Mononuclear cell (primary cell): ENCODE results near the gene MKX. TPM values are rescaled to one million over a fixed set of nuclear protein-coding genes. Genes with fewer than 3 reads are reported as not detected.

ENCODE experiments used
- H3K27me3 ChIP-seq: 2 replicates; pipeline ENCODE4 v1.6.0; 2011; ENCODE audit warnings: low read length, control low read depth; ENCODE audit not compliant: insufficient read depth
- H3K4me1 ChIP-seq: 2 replicates; pipeline ENCODE4 v1.5.1; 2011; ENCODE audit warnings: mild to moderate bottlenecking, low read length, control low read depth; ENCODE audit not compliant: insufficient read depth
- H3K4me3 ChIP-seq: 2 replicates; pipeline ENCODE4 v1.5.1; 2011; ENCODE audit warnings: mild to moderate bottlenecking, low read length, moderate library complexity
- H3K9me3 ChIP-seq: 2 replicates; pipeline ENCODE4 v1.5.1; 2011; ENCODE audit warnings: low read depth, mild to moderate bottlenecking, control low read depth, low read length
- total RNA-seq: library from RNA; depleted of rRNA; stranded (reverse); fragments of >200 nt; gene quantifications from one replicate; pipeline ENCODE4 v1.2.3, GENCODE V29; 2012

Gene MKX
- total RNA-seq, 1 donor: not detected

- no peak overlapping the region for H3K4me3 ChIP-seq
- H3K27me3 ChIP-seq: peaks cover 18% of the 10 kb centered on the region
- no peaks in the 10 kb centered on the region for H3K9me3 ChIP-seq
- no peaks in the 10 kb centered on the region for H3K4me1 ChIP-seq
These were observed 28.4 kb downstream of the MKX start for GRCh38 chr10:27717224-27717623.

DNA sequence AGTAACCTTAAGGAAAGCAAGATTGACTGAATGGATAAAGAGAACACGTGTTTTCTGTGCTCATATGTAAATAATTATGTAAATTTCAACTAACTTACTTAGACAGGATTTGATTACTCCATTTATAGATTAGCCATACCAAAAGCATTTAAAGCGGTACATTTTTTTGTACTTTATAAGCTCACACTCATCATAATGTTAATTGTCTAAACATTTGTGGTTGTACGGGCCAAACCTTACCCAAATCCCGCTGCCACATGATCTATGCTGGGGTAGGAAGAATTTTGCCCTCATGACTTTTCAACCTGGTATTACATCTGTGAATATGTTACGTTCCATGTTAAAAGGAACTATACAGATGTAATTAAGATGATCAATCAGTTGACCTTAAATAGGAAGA is 29.1 kb downstream of the MKX start:
- no peaks in the 10 kb centered on the region for H3K9me3 ChIP-seq
- peaks cover 18% of the 10 kb centered on the region for H3K27me3 ChIP-seq
- H3K4me3 ChIP-seq: no peak overlapping the region
- no peaks in the 10 kb centered on the region for H3K4me1 ChIP-seq

DNA sequence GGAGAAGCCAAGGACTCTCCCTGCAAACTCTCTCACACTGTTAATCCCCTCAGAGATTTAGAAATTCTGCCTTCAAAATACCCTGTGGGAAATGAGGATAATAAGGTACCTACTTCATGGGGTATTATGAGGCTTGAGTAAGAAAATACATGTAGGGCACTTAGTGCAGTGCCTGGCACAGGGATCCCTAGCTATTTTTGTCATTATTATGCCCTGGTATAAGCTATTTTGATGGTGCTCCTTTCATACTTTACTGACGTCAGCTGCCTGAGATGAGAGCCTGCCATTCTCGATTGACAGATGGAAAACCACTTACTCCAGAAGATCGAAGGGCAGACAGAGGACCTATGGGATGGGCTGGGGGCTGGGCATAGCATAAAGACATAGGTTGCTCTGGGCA is 30.1 kb downstream of the MKX start:
- Histone ChIP-seq H3K4me1 (no peaks in the 10 kb centered on the region), H3K4me3 (no peak overlapping the region), H3K27me3 (peaks cover 11% of the 10 kb centered on the region), H3K9me3 (no peaks in the 10 kb centered on the region)

GRCh38 chr10:27714349-27714748 is 31.3 kb downstream of the MKX start:
- no peak overlapping the region for H3K4me3 ChIP-seq
- no peaks in the 10 kb centered on the region for H3K9me3 ChIP-seq
- no peaks in the 10 kb centered on the region for H3K4me1 ChIP-seq
- H3K27me3 ChIP-seq: peaks cover 9% of the 10 kb centered on the region

GRCh38 chr10:27713941-27714340 is 31.7 kb downstream of the MKX start:
- Histone ChIP-seq H3K4me1 (no peaks in the 10 kb centered on the region), H3K9me3 (no peaks in the 10 kb centered on the region), H3K27me3 (peaks cover 4% of the 10 kb centered on the region), H3K4me3 (no peak overlapping the region)

GRCh38 chr10:27710014-27710413 is 35.6 kb downstream of the MKX start:
- Histone ChIP-seq H3K27me3 (no peaks in the 10 kb centered on the region), H3K9me3 (no peaks in the 10 kb centered on the region), H3K4me3 (no peak overlapping the region), H3K4me1 (no peaks in the 10 kb centered on the region)

DNA sequence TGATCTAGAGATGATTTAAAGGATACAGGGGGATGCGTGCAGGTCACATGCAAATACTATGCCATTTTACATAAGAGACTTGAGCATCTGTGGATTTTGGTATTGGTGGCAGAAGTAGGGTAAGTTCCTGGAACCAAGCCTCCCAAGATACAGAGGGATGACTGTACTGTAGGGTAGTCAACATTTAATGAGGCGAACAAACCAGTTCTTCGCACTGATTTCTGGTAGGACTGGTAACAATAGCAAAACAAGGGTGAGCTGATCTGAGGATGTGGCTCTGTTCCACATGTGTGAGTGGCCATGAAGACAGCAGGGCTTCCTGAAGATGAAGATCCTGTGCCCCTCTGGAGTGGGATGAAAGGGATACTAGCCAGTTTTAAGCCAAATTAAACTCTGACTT is 36.3 kb downstream of the MKX start:
- Histone ChIP-seq H3K4me1 (no peaks in the 10 kb centered on the region), H3K27me3 (no peaks in the 10 kb centered on the region), H3K4me3 (no peak overlapping the region), H3K9me3 (no peaks in the 10 kb centered on the region)

DNA sequence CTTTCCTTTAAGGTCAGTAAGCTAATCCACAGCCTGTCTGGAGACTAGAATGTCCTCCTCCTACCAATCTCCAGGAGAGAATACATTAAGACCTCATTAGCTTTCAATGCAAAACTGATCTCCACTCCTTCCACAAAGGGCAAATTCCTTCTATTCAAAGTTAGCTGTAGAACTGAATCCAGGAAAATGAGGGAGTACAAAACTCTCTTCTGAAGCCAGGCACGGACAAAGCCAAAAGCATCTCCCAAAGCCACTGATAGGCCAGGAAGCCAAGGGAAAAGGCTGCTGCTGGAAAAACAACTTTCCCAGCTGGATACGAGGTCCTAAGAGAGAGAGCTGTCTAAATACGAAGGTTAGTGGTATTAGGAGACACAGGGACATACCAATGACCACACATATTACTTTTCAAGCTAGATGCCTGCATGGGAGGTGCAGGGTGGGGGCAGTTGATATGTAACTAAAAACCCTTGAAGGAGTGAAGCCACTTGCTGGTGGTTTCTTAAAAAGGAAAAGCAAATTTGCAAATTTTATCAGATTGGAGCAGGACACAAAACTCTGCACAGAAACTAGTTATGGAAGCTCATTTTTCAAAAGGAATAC is 43.6 kb downstream of the MKX start:
- Histone ChIP-seq H3K27me3 (peaks cover 5% of the 10 kb centered on the region), H3K9me3 (no peaks in the 10 kb centered on the region), H3K4me3 (no peak overlapping the region), H3K4me1 (no peaks in the 10 kb centered on the region)

DNA sequence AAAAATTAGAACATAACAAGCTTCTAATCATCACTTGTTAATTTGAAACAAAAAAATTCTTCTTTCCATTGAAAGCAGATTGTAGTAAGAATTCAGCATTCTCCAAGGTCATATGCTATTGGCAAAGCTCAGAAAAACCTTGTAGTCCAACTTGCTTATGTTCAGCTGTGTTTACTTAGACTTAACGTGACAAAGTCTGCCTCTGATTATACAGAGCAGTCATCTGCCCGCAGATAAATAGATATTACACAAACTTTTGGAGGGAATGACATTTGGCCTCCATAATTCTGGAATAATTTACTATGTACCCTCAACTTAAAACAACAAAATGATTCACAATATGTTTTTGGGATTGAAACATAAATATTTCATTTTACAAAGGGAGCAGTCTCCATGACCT is 45.8 kb downstream of the MKX start:
- Histone ChIP-seq H3K9me3 (no peaks in the 10 kb centered on the region), H3K4me3 (no peak overlapping the region), H3K4me1 (no peaks in the 10 kb centered on the region), H3K27me3 (peaks cover 5% of the 10 kb centered on the region)

- peaks cover 5% of the 10 kb centered on the region for H3K27me3 ChIP-seq
- H3K4me1 ChIP-seq: no peaks in the 10 kb centered on the region
- H3K4me3 ChIP-seq: no peak overlapping the region
- H3K9me3 ChIP-seq: no peaks in the 10 kb centered on the region
These were observed 46.7 kb downstream of the MKX start for GRCh38 chr10:27698961-27699360.

DNA sequence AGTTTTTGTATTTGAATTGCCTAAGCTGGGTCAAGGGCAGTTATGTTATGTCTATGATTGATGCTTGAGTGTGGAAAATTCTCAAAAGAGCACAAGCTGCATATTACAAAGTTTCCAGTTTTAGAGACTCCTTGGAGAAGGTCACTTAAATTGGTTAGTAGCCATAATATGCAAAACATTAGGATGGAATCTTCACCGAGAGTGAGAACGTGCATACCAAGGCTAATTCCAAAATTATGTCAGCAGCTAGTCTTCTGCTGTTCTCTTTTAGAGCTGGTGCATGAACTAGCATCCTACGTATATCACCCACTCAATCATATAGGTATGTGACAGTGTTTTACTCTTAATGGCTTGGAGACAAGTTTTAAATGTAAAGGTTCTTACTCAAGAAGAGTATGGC is 49.2 kb downstream of the MKX start:
- Histone ChIP-seq H3K4me3 (no peak overlapping the region), H3K9me3 (no peaks in the 10 kb centered on the region), H3K27me3 (peaks cover 5% of the 10 kb centered on the region), H3K4me1 (no peaks in the 10 kb centered on the region)

- H3K4me3 ChIP-seq: no peak overlapping the region
- no peaks in the 10 kb centered on the region for H3K9me3 ChIP-seq
- no peaks in the 10 kb centered on the region for H3K4me1 ChIP-seq
- H3K27me3 ChIP-seq: peaks cover 3% of the 10 kb centered on the region
These were observed 49.9 kb downstream of the MKX start for GRCh38 chr10:27695706-27696105.

- Histone ChIP-seq H3K4me3 (no peak overlapping the region), H3K9me3 (no peaks in the 10 kb centered on the region), H3K27me3 (peaks cover 3% of the 10 kb centered on the region), H3K4me1 (no peaks in the 10 kb centered on the region)
These were observed 50.5 kb downstream of the MKX start for GRCh38 chr10:27695088-27695487.

DNA sequence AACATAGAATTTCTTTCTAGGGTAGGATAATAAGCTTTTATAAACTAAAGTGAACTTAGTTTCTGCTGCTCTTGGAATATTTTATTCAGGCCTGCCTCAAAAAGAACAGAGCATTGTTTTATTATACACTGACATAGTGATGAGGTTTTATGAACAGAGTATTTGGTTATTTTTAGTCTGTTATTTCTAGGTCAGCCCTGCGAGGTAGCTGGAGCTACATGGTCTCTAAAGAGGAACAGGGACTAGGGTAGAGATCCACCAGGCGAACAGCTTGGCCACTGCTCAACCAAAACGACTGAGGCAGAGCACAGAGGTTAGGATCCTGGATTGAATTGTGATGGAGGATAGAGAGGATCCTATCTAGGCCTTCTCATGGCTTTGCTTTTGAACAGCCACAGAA is 53.0 kb downstream of the MKX start:
- H3K27me3 ChIP-seq: no peaks in the 10 kb centered on the region
- no peaks in the 10 kb centered on the region for H3K4me1 ChIP-seq
- H3K4me3 ChIP-seq: no peak overlapping the region
- no peaks in the 10 kb centered on the region for H3K9me3 ChIP-seq

DNA sequence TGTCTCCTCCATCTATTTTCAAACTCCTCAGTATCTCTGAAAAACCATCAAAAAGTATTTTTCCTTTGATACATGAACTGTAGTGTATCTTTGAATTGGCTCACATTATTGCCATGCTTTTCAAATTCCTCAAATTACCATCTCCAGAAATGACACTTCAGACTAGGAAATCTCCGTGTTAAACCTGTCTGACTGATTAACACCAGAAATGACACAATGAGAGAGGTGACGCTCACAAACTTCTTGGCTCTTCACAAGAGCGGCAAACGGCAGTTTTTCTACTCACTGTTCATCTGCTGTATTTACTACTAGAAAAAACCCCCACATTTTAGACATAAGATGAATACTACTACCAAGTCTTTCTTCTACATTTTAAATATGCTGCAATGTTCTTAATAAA is 56.6 kb downstream of the MKX start:
- peaks cover 2% of the 10 kb centered on the region for H3K27me3 ChIP-seq

GRCh38 chr10:27688276-27688675 is 57.3 kb downstream of the MKX start:
- Histone ChIP-seq H3K4me3 (no peak overlapping the region), H3K9me3 (no peaks in the 10 kb centered on the region), H3K4me1 (no peaks in the 10 kb centered on the region), H3K27me3 (peaks cover 2% of the 10 kb centered on the region)

More for the DNA sequence above, 56.6 kb downstream of the MKX start:
- no peaks in the 10 kb centered on the region for H3K4me1 ChIP-seq
- no peaks in the 10 kb centered on the region for H3K9me3 ChIP-seq
- no peak overlapping the region for H3K4me3 ChIP-seq
